Measurements from ENCODE around the gene ITGAX. TPM values are rescaled to one million over a fixed set of nuclear protein-coding genes. Genes with fewer than 3 reads are reported as not detected.
"Not testable (repeated sequence)": the region's sequence is repeated elsewhere in the genome, so short reads cannot be mapped to it uniquely, and the experiment has no call there.

Gene ITGAX
- total and polyA plus RNA-seq, 4 donors = 1.1 to 9.6 (median 1.9) TPM

DNA sequence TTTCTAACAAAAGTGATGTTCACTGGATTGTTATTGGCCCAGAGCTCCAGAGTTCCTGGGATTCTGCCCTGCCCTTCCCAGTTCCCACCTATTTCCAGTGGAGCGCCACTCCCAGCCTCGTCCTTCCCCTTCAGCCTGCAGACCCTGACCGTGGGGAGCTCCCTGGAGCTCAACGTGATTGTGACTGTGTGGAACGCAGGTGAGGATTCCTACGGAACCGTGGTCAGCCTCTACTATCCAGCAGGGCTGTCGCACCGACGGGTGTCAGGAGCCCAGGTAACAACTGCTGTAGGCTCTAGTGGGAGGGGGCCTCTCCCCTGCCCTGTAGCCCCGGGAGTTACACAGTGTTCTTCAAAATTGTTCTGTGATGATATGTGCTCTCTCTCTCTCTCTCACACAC is 61.4 kb downstream of the ITGAX start:
- no peak for DNase-seq (ENCODE audit: low spot score)
- H3K4me3 ChIP-seq (ENCODE audit: low read depth in 1 of 3, low read length in 3 of 3) = no peak overlapping the region
- H3K4me1 ChIP-seq (ENCODE audit: control insufficient read depth in 4 of 4, insufficient read depth in 4 of 4, low read length in 3 of 4) = no peaks in the 10 kb centered on the region
- H3K9ac ChIP-seq (ENCODE audit: low read depth in 1 of 2, low read length in 2 of 2) = no peak overlapping the region
- peaks cover 0 to 1% (median 0%) of the 10 kb centered on the region in 4 donors for H3K9me3 ChIP-seq (ENCODE audit: control insufficient read depth in 4 of 4, low read length in 3 of 4)
- H3K36me3 ChIP-seq (ENCODE audit: control insufficient read depth in 4 of 4, insufficient read depth in 3 of 4, low read depth in 1 of 4, low read length in 3 of 4) = no peaks in the 10 kb centered on the region
- H3K27ac ChIP-seq (ENCODE audit: low read depth in 1 of 2, low read length in 2 of 2) = no peak overlapping the region
- H3K27me3 ChIP-seq (ENCODE audit: control insufficient read depth in 4 of 4, insufficient read depth in 4 of 4, low read length in 3 of 4) = no peaks in the 10 kb centered on the region
- WGBS = 75% methylated on average over 11 of the region's 11 CpGs
- TF ChIP-seq RXRA (IDR thresholded peaks at IDR 0.05) = no peak
- no peak for TF ChIP-seq RAD21 (IDR thresholded peaks at IDR 0.05)
- TF ChIP-seq, protein P1, sequence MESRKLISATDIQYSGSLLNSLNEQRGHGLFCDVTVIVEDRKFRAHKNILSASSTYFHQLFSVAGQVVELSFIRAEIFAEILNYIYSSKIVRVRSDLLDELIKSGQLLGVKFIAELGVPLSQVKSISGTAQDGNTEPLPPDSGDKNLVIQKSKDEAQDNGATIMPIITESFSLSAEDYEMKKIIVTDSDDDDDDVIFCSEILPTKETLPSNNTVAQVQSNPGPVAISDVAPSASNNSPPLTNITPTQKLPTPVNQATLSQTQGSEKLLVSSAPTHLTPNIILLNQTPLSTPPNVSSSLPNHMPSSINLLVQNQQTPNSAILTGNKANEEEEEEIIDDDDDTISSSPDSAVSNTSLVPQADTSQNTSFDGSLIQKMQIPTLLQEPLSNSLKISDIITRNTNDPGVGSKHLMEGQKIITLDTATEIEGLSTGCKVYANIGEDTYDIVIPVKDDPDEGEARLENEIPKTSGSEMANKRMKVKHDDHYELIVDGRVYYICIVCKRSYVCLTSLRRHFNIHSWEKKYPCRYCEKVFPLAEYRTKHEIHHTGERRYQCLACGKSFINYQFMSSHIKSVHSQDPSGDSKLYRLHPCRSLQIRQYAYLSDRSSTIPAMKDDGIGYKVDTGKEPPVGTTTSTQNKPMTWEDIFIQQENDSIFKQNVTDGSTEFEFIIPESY (IDR thresholded peaks at IDR 0.05) = no peak
- TF ChIP-seq FOXA2 (IDR thresholded peaks at IDR 0.05) = no peak
- TF ChIP-seq GABPA (IDR thresholded peaks at IDR 0.05 in 1 of 2, conservative IDR thresholded peaks at IDR 0.05 in 1 of 2) = no peak
- no peak for TF ChIP-seq NR2F2 (IDR thresholded peaks at IDR 0.05)
- no peak for TF ChIP-seq FOXA1 (IDR thresholded peaks at IDR 0.05)
- no peak for TF ChIP-seq SP1 (IDR thresholded peaks at IDR 0.05)
- TF ChIP-seq HNF4G (IDR thresholded peaks at IDR 0.05) = no peak
- TF ChIP-seq, protein P2, sequence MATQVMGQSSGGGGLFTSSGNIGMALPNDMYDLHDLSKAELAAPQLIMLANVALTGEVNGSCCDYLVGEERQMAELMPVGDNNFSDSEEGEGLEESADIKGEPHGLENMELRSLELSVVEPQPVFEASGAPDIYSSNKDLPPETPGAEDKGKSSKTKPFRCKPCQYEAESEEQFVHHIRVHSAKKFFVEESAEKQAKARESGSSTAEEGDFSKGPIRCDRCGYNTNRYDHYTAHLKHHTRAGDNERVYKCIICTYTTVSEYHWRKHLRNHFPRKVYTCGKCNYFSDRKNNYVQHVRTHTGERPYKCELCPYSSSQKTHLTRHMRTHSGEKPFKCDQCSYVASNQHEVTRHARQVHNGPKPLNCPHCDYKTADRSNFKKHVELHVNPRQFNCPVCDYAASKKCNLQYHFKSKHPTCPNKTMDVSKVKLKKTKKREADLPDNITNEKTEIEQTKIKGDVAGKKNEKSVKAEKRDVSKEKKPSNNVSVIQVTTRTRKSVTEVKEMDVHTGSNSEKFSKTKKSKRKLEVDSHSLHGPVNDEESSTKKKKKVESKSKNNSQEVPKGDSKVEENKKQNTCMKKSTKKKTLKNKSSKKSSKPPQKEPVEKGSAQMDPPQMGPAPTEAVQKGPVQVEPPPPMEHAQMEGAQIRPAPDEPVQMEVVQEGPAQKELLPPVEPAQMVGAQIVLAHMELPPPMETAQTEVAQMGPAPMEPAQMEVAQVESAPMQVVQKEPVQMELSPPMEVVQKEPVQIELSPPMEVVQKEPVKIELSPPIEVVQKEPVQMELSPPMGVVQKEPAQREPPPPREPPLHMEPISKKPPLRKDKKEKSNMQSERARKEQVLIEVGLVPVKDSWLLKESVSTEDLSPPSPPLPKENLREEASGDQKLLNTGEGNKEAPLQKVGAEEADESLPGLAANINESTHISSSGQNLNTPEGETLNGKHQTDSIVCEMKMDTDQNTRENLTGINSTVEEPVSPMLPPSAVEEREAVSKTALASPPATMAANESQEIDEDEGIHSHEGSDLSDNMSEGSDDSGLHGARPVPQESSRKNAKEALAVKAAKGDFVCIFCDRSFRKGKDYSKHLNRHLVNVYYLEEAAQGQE (IDR thresholded peaks at IDR 0.05) = no peak
- TF ChIP-seq HNF4A (conservative IDR thresholded peaks at IDR 0.05) = no peak
- no peak for TF ChIP-seq TAF1 (conservative IDR thresholded peaks at IDR 0.05)
- TF ChIP-seq EGR1 (IDR thresholded peaks at IDR 0.05; ENCODE audit: low read depth in 2 of 2) = no peak
- TF ChIP-seq, protein P3, sequence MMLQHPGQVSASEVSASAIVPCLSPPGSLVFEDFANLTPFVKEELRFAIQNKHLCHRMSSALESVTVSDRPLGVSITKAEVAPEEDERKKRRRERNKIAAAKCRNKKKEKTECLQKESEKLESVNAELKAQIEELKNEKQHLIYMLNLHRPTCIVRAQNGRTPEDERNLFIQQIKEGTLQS (IDR thresholded peaks at IDR 0.05) = no peak
- TF ChIP-seq, protein P4, sequence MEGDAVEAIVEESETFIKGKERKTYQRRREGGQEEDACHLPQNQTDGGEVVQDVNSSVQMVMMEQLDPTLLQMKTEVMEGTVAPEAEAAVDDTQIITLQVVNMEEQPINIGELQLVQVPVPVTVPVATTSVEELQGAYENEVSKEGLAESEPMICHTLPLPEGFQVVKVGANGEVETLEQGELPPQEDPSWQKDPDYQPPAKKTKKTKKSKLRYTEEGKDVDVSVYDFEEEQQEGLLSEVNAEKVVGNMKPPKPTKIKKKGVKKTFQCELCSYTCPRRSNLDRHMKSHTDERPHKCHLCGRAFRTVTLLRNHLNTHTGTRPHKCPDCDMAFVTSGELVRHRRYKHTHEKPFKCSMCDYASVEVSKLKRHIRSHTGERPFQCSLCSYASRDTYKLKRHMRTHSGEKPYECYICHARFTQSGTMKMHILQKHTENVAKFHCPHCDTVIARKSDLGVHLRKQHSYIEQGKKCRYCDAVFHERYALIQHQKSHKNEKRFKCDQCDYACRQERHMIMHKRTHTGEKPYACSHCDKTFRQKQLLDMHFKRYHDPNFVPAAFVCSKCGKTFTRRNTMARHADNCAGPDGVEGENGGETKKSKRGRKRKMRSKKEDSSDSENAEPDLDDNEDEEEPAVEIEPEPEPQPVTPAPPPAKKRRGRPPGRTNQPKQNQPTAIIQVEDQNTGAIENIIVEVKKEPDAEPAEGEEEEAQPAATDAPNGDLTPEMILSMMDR (IDR thresholded peaks at IDR 0.05; ENCODE audit: low read depth, low read length, missing input control) = no peak
- no peak for TF ChIP-seq YY1 (IDR thresholded peaks at IDR 0.05)
- no peak for TF ChIP-seq JUND (IDR thresholded peaks at IDR 0.05)
- TF ChIP-seq, protein P5, sequence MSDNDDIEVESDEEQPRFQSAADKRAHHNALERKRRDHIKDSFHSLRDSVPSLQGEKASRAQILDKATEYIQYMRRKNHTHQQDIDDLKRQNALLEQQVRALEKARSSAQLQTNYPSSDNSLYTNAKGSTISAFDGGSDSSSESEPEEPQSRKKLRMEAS (IDR thresholded peaks at IDR 0.05) = no peak

DNA sequence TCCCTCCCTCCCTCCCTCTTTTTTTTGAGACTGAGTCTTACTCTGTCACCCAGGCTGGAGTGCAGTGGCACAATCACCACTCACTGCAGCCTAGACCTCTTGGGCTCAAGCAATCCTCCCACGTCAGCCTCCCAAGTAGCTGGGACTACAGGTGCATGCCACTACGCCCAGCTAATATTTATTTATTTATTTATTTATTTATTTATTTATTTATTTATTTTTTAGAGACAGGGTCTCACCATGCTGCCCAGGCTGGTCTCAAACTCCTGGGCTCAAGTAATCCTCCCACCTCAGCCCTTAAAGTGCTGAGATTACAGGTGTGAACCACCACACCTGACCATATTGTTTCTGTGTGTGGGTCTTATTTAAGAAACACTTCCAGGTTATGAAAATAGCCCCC is 62.1 kb downstream of the ITGAX start:
- 82% methylated on average over 2 of the region's 2 CpGs for WGBS
- H3K27me3 ChIP-seq (ENCODE audit: control insufficient read depth in 4 of 4, insufficient read depth in 4 of 4, low read length in 3 of 4); DNase-seq (ENCODE audit: low spot score); H3K27ac ChIP-seq (ENCODE audit: low read depth in 1 of 2, low read length in 2 of 2); H3K9me3 ChIP-seq (ENCODE audit: control insufficient read depth in 4 of 4, low read length in 3 of 4); H3K36me3 ChIP-seq (ENCODE audit: control insufficient read depth in 4 of 4, insufficient read depth in 3 of 4, low read depth in 1 of 4, low read length in 3 of 4); H3K4me3 ChIP-seq (ENCODE audit: low read depth in 1 of 3, low read length in 3 of 3); H3K4me1 ChIP-seq (ENCODE audit: control insufficient read depth in 4 of 4, insufficient read depth in 4 of 4, low read length in 3 of 4); H3K9ac ChIP-seq (ENCODE audit: low read depth in 1 of 2, low read length in 2 of 2): not testable (repeated sequence)

Data from liver (tissue), 9 donors.